ENCODE results near the gene NOP10. TPM values are rescaled to one million over a fixed set of nuclear protein-coding genes. Genes with fewer than 3 reads are reported as not detected.

Gene NOP10
- total RNA-seq, 4 donors from 2014 or later = 75.4 to 133 (median 87.7) TPM

- 75 to 79% methylated on average over 10 of the region's 10 CpGs for WGBS, 2 donors
- TF ChIP-seq EP300 (IDR thresholded peaks at IDR 0.05) (no peak), CTCF (IDR thresholded peaks at IDR 0.05) (no peak), POLR2A (IDR thresholded peaks at IDR 0.05) (no peak)
- Histone ChIP-seq H3K4me1 (peaks cover 0 to 14% (median 9%) of the 10 kb centered on the region in 4 donors), H3K27ac (peak overlapping the region in 1 of 4 donors; percentile 41), H3K4me3 (no peak overlapping the region), H3K9me3 (no peaks in the 10 kb centered on the region), H3K27me3 (no peaks in the 10 kb centered on the region), H3K36me3 (peaks cover 0 to 69% (median 0%) of the 10 kb centered on the region in 3 donors)
- no peak for DNase-seq (ENCODE audit: low spot score in 2 of 2)
Observed at GRCh38 chr15:34362047-34362773, 19.3 kb upstream of the NOP10 start.

DNA sequence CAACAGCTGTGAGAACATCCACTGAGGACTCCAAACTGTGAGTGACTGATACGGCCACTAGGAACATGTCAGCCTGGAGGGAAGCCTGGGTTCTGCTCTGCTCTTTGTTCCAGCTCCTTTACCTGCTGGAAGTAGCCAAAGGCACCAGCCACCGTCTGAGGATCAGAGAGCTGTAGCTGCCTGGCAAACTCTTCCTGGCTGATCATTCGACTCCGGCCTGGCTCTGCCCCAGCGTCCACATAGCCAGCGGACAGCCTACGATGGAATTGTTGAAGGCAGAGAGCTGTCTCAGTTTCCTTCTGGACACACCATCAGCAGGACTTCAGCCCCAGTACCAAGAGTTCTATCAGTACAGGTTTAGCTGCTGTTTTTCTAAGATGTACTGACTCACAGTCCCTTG, 18.3 kb upstream of the NOP10 start:
- Histone ChIP-seq H3K4me3 (no peak overlapping the region), H3K27me3 (no peaks in the 10 kb centered on the region), H3K27ac (no peak overlapping the region), H3K36me3 (peaks cover 0 to 78% (median 0%) of the 10 kb centered on the region in 3 donors), H3K4me1 (peaks cover 0 to 14% (median 9%) of the 10 kb centered on the region in 4 donors), H3K9me3 (no peaks in the 10 kb centered on the region)
- 90 to 93% methylated on average over 7 of the region's 7 CpGs for WGBS, 2 donors
- DNase-seq (ENCODE audit: low spot score in 2 of 2) = no peak
- TF ChIP-seq EP300 (IDR thresholded peaks at IDR 0.05) (no peak), CTCF (IDR thresholded peaks at IDR 0.05) (no peak), POLR2A (IDR thresholded peaks at IDR 0.05) (no peak)

DNA sequence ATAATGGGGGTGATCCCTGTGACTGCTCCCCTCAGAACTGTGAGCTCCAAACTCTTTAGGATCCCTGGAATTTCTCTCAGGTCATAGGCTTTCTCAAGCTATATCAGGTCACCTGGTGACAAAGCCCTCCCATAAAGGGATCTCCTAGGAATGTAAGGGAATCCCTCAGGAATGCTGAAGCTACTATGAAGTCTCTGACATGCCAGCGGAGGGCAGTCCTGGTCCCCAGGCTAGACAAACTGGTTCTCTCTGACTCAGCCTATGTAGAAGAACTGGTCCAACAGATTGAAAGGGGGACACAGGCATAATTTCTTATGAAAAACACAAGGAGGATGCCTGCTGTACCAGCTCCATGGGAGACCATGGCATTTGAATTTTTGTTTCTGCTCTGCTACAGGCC, 17.4 kb upstream of the NOP10 start:
- Histone ChIP-seq H3K4me3 (no peak overlapping the region), H3K36me3 (peaks cover 0 to 88% (median 0%) of the 10 kb centered on the region in 3 donors), H3K27me3 (no peaks in the 10 kb centered on the region), H3K9me3 (no peaks in the 10 kb centered on the region), H3K27ac (no peak overlapping the region), H3K4me1 (peaks cover 0 to 5% (median 1%) of the 10 kb centered on the region in 4 donors)
- TF ChIP-seq CTCF (IDR thresholded peaks at IDR 0.05) (no peak), POLR2A (IDR thresholded peaks at IDR 0.05) (no peak), EP300 (IDR thresholded peaks at IDR 0.05) (no peak)
- 79 to 90% methylated on average over 1 of the region's 1 CpG for WGBS, 2 donors
- no peak for DNase-seq (ENCODE audit: low spot score in 2 of 2)

DNA sequence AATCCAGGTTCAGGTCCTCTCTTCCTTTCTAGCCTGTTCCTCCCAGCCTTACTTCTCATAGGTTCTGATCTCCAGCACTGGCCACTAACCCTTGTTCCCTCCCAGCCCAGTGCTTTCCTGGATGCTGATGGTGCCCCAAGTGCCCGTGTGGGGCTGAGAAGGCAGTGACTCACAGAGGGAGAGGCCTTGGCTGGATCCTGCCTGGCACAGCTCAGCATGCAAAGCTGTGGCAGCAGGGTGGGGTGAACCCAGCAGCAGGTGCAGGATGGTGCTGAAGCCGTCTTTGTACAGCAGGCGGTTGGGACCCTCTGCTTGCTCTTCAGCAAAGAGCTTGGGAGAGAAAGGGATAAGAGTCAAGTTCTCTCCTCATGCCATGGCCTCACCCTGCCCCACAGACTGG, 16.5 kb upstream of the NOP10 start:
- Histone ChIP-seq H3K9me3 (no peaks in the 10 kb centered on the region), H3K27ac (no peak overlapping the region), H3K4me3 (no peak overlapping the region), H3K4me1 (no peaks in the 10 kb centered on the region), H3K36me3 (peaks cover 0 to 95% (median 0%) of the 10 kb centered on the region in 3 donors), H3K27me3 (no peaks in the 10 kb centered on the region)
- 90 to 92% methylated on average over 3 of the region's 3 CpGs for WGBS, 2 donors
- TF ChIP-seq POLR2A (IDR thresholded peaks at IDR 0.05) (no peak), EP300 (IDR thresholded peaks at IDR 0.05) (no peak), CTCF (IDR thresholded peaks at IDR 0.05) (no peak)
- DNase-seq (ENCODE audit: low spot score in 2 of 2) = no peak

- no peaks in the 10 kb centered on the region for H3K4me1 ChIP-seq
- H3K9me3 ChIP-seq = no peaks in the 10 kb centered on the region
- peaks cover 0 to 97% (median 0%) of the 10 kb centered on the region in 3 donors for H3K36me3 ChIP-seq
- 89 to 94% methylated on average over 4 of the region's 4 CpGs for WGBS, 2 donors
- DNase-seq (ENCODE audit: low spot score in 2 of 2) = no peak
- H3K4me3 ChIP-seq = no peak overlapping the region
- H3K27ac ChIP-seq = no peak overlapping the region
- TF ChIP-seq CTCF (IDR thresholded peaks at IDR 0.05) = no peak
- no peak for TF ChIP-seq EP300 (IDR thresholded peaks at IDR 0.05)
- TF ChIP-seq POLR2A (IDR thresholded peaks at IDR 0.05) = no peak
- no peaks in the 10 kb centered on the region for H3K27me3 ChIP-seq
Observed at GRCh38 chr15:34358948-34359347, 16.0 kb upstream of the NOP10 start.

Data from tibial nerve (tissue), 4 donors.